CD4-positive, alpha-beta T cell treated with Interleukin-6 at 100 ng/mL for 8 hours (primary cell): ENCODE results near the gene RPRM.
"Not testable (repeated sequence)": the region's sequence is repeated elsewhere in the genome, so short reads cannot be mapped to it uniquely, and the experiment has no call there.

Experiments used
- DNase-seq: peaks from one replicate; pipeline ENCODE4 v3.0.0-alpha.2; 2020; ENCODE audit warnings: mixed read lengths, low spot score

Gene RPRM

DNA sequence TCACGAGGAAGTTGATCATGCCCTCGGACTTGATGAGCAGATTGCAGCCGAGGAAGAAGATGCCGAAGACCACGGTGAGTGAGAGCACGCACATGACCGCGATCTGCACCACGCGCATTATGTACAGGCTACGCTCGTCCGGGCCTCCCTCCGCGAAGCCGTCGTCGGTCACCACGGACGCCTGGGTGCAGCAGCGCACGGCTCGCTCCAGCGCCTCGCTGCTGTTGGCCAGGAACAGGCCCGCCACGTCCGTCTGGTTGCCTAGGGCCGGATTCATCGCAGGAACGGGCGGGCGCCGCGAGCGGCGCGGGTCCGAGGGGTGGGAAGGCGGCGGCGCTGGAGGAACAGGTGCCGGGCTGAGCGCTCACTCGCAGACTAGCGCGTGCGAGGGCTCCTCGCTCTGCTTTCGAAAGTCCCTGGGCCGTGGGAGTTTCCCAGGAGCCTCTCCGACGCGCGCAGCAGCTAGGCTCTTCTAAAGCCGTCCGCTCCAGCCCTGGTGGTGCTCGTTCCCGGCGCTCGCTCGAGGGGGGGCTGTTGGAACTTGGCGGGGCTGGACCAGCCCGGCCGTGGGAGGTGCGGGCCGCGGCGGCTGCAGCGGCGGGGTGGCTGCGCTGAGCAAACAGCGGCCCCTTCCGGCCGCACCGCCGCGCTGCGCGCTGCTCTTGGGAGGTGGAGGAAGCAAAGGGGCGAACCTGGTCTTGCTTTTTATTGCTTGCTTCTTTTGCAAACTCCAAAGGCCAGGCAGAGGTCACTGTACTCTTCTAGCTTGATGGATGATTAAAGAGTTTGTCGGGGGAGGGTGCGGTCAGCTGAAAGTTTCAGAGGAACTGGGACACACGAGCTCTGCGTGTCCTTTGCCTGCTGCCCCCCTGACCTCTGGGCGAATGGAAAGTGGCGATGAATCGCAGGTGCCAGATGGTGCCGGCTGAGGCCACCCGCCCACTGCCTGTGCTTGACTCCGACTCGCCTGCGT lies at the start of gene RPRM:
Gene RPRM (minus strand): TSS at position 474 of the 973 bp plus-strand sequence. CDS start 197 bp downstream, at position 277.
- peak; percentile 7 for DNase-seq

GRCh38 chr2:153519257-153519875 lies 40.8 kb upstream of the RPRM start:
- peak; percentile 19 for DNase-seq

GRCh38 chr2:153512331-153512730 lies 33.8 kb upstream of the RPRM start:
- no peak for DNase-seq

GRCh38 chr2:153510996-153511395 lies 32.4 kb upstream of the RPRM start:
- no peak for DNase-seq

DNA sequence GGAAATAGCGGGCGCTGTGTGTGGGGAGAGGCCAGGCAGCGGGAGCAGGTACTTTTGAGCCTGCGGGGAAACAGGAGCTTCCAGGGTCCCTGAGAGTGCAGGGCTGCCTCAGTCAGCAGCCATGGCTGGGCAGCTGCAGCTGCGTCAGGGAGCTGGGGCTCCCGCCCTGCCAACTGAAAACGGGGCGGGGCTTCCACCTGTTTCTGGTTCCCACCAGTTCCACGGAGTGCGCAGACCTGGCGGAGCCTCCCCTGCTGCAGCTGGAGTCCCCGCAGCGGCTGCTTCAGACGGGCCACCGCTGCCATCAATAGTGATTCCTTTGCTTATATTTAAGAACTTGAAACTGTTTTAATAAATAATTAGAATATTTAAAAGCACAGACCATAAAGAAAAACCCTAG lies 30.6 kb upstream of the RPRM start:
- no peak for DNase-seq

DNA sequence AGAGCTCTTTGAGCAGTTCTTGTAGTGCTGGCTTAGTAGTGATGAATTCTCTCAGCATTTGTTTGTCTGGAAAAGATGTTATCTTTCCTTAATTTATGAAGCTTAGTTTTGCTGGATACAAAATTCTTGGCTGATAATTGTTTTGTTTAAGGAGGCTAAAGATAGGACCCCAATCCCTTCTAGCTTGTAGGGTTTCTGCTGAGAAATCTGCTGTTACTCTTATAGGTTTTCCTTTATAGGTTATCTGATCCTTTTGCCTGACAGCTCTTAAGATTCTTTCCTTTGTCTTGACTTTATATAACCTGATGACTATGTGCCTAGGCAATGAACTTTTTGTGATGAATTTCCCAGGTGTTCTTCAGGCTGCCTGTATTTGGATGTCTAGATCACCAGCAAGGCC lies 27.9 kb upstream of the RPRM start:
- not testable (repeated sequence) for DNase-seq

- no peak for DNase-seq
Measured at GRCh38 chr2:153499439-153499838, 20.9 kb upstream of the RPRM start.

DNA sequence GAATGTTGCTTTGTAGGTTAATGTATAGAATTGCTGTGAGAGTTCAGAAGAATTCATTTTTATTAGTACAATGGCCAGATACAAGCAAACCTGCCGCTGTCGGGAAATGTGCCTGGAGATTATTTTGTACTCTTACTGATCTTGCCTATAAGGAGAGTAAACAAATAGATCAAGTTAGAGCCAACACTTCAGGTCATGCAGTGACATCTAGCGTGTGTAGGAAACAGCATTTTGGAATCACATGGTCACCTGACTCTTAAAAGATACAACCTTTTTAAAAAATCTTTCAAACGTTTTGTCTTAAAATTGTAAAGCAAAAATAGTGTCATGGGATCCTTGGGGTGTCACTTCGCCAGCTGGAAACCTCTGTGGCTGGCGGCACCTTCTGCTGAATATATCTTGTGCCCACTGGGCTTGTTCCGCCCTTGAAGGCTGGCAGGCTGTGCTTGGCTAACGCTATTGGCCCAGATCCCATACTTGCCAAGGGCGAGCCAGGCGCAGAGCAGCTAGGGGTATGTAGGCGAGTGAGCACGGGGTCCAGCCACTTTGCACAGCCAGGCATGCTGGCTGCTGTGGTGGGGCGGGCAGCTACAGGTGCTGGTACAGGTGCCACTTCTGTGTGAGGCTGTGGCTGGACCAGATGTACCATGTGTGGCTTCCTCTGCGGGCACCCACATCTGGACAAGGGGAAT lies 19.5 kb upstream of the RPRM start:
- no peak for DNase-seq

DNA sequence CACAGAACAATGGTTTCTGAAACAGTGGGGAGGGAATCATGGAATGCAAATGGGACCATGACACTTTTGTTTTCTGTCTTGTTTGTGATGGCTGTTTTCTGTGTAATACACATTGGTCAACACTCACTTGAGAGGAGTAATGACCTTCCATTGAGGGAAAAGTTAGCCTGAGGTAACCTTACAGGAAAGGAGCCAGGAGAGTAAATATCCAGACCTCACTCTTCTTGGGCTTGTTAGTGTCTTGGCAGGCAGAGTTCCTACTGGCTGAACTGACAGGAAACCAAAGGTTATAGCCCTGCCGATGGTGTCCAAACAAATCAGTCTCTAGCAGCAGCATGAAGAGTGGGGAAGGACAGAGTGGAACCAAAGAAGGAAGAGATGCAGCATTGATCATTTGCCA lies 17.2 kb upstream of the RPRM start:
- no peak for DNase-seq

GRCh38 chr2:153488072-153488471 lies 9.5 kb upstream of the RPRM start:
- no peak for DNase-seq

GRCh38 chr2:153487448-153487847 lies 8.9 kb upstream of the RPRM start:
- no peak for DNase-seq

- no peak for DNase-seq
Measured at GRCh38 chr2:153479573-153479972, 1.0 kb upstream of the RPRM start.

- no peak for DNase-seq
Measured at GRCh38 chr2:153477636-153478288, 800 bp downstream of the RPRM start.

GRCh38 chr2:153476816-153477635 lies 1.5 kb downstream of the RPRM start:
- no peak for DNase-seq

GRCh38 chr2:153476491-153476815 lies 2.1 kb downstream of the RPRM start:
- DNase-seq, result no peak

DNA sequence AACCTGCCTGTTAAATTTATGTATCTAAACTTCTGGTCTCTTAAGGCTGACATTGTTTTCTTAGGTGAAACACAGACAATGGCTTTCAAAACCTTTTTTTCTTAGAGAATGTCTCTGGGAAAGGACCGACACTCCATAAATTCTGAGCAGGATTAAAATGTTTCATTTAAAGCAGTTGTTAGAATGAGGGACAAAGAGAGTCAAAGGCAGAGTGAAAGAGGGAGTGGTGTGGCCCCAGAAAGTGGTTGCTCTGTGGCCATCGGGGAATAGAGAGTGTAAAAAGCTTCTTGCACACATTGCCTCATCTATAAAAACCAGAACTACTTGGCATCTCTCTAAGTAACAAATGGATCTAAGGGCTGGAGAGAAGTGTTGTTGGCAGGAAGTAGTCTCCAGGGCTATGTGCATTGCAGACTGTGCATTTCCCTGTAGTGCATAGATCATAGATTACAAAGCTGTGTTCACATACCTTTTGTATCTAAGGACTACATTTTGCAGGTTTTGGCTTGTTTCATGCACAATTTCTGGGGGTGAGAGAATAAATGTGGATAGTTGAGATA lies 3.6 kb downstream of the RPRM start:
- DNase-seq, result no peak

GRCh38 chr2:153474407-153474806 lies 4.2 kb downstream of the RPRM start:
- DNase-seq, result no peak

DNA sequence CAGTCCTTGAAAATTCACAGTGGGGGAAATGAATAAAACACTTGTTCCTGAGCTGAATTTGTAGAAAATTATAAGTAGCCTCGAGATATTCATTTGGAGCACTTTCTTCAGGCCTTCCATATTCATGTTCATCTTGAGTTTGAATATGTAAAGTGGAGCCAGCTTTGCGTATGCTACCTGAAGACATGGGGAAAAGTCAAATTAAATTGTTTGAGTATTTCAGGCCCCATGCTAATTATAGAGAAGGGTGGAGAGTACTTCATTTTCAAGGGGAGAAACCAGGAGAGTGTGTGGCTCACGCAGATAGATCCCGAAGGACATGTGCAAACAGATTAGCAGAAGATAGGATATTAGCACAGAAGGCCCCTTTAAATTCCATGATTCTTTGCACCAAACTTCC lies 7.7 kb downstream of the RPRM start:
- no peak for DNase-seq

DNA sequence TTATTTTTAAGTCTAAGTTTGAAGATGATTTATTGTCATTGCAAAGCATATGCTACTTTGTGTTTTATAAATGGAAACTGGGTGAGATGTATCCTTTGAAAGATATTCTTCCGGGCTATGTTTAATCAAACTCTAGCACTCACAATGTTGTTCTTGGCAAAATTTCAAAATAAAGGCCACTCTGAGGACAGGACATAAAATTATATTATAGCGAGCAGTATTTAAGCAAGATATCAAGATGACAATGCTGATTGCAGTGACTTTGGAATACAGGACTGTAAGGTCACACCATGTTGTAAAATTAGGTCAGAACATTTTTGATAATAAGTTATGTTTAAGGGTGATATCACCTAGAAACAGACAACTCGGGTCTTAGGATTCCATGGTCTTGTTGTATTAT lies 14.2 kb downstream of the RPRM start:
- DNase-seq, result no peak

GRCh38 chr2:153462338-153462859 lies 16.2 kb downstream of the RPRM start:
- DNase-seq, result no peak

DNA sequence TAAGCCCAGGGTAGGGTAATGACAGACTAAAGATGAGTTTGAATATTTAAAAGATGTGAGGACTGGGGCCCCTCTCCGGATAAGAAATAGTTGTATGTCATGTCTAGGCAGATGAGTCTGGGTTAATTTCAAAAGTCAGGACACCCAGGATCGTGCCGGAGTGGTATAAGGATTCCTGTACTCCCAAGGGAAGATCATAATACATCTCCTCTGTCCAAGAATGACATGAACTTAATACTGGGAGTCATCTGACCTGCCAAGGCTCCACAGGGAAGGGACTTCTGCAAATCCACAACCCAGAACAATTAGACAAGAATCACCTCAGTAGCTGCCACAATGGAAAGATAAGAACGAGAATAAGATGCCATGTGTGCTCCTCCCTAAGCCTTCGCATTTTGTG lies 17.1 kb downstream of the RPRM start:
- DNase-seq, result no peak
